ENCODE results near the gene ZFHX3.

DNA sequence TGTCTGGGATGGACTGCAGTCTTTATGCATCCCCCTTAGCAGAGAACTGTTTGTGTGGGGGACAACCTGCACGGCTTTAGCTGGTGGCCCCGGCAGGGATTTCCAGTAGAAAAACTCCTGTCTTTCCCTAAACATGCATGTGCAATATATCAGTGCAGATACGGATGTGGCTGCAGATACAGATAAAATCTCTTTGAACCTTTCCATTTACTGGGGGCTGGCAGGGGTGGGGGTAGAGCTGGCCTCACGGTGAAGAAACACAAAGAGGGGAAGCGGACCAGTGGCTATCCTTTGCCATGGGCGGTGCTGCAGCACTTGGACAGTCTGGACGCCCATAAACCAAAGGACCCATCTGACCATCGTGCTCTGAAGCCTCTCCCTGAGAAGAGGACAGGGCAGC is 201.3 kb downstream of the ZFHX3 start:
- TF ChIP-seq EP300 (conservative IDR thresholded peaks at IDR 0.05; ENCODE audit: poor library complexity, severe bottlenecking): no peak
- TF ChIP-seq, protein P1, sequence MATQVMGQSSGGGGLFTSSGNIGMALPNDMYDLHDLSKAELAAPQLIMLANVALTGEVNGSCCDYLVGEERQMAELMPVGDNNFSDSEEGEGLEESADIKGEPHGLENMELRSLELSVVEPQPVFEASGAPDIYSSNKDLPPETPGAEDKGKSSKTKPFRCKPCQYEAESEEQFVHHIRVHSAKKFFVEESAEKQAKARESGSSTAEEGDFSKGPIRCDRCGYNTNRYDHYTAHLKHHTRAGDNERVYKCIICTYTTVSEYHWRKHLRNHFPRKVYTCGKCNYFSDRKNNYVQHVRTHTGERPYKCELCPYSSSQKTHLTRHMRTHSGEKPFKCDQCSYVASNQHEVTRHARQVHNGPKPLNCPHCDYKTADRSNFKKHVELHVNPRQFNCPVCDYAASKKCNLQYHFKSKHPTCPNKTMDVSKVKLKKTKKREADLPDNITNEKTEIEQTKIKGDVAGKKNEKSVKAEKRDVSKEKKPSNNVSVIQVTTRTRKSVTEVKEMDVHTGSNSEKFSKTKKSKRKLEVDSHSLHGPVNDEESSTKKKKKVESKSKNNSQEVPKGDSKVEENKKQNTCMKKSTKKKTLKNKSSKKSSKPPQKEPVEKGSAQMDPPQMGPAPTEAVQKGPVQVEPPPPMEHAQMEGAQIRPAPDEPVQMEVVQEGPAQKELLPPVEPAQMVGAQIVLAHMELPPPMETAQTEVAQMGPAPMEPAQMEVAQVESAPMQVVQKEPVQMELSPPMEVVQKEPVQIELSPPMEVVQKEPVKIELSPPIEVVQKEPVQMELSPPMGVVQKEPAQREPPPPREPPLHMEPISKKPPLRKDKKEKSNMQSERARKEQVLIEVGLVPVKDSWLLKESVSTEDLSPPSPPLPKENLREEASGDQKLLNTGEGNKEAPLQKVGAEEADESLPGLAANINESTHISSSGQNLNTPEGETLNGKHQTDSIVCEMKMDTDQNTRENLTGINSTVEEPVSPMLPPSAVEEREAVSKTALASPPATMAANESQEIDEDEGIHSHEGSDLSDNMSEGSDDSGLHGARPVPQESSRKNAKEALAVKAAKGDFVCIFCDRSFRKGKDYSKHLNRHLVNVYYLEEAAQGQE (IDR thresholded peaks at IDR 0.05; ENCODE audit: borderline replicate concordance): no peak

Data from neural cell (in vitro differentiated cells).